ENCODE results near the gene RNH1.

The RNH1 gene

GRCh38 chr11:454043-454442 is 53.0 kb downstream of the RNH1 start:
- H3K9me3 Mint-ChIP-seq, result no peaks in the 10 kb centered on the region
- H3K36me3 Mint-ChIP-seq, result peaks cover 28% of the 10 kb centered on the region
- H3K4me1 Mint-ChIP-seq, result peaks cover 58% of the 10 kb centered on the region
- no peak for ATAC-seq
- no peaks in the 10 kb centered on the region for H3K27me3 Mint-ChIP-seq
- no peak overlapping the region for H3K4me3 Mint-ChIP-seq
- peak overlapping the region; percentile 89 for H3K27ac Mint-ChIP-seq

GRCh38 chr11:453564-453963 is 53.5 kb downstream of the RNH1 start:
- Mint-ChIP-seq H3K27me3 (no peaks in the 10 kb centered on the region), H3K9me3 (no peaks in the 10 kb centered on the region), H3K36me3 (peaks cover 28% of the 10 kb centered on the region), H3K4me3 (no peak overlapping the region), H3K27ac (no peak overlapping the region), H3K4me1 (peaks cover 63% of the 10 kb centered on the region)
- ATAC-seq, result no peak

GRCh38 chr11:452916-453527 is 54.0 kb downstream of the RNH1 start:
- H3K9me3 Mint-ChIP-seq, result no peaks in the 10 kb centered on the region
- no peak for ATAC-seq
- peaks cover 68% of the 10 kb centered on the region for H3K4me1 Mint-ChIP-seq
- H3K4me3 Mint-ChIP-seq, result no peak overlapping the region
- peak overlapping the region; percentile 70 for H3K27ac Mint-ChIP-seq
- H3K36me3 Mint-ChIP-seq, result peaks cover 28% of the 10 kb centered on the region
- H3K27me3 Mint-ChIP-seq, result no peaks in the 10 kb centered on the region

- H3K9me3 Mint-ChIP-seq, result no peaks in the 10 kb centered on the region
- H3K27me3 Mint-ChIP-seq, result no peaks in the 10 kb centered on the region
- H3K4me1 Mint-ChIP-seq, result peaks cover 63% of the 10 kb centered on the region
- peaks cover 28% of the 10 kb centered on the region for H3K36me3 Mint-ChIP-seq
- peak overlapping the region; percentile 70 for H3K27ac Mint-ChIP-seq
- no peak for ATAC-seq
- H3K4me3 Mint-ChIP-seq, result no peak overlapping the region
Measured at GRCh38 chr11:452203-452744, 54.8 kb downstream of the RNH1 start.

- peak overlapping the region; percentile 87 for H3K4me3 Mint-ChIP-seq
- H3K27me3 Mint-ChIP-seq, result no peaks in the 10 kb centered on the region
- peaks cover 28% of the 10 kb centered on the region for H3K36me3 Mint-ChIP-seq
- no peaks in the 10 kb centered on the region for H3K9me3 Mint-ChIP-seq
- H3K4me1 Mint-ChIP-seq, result peaks cover 57% of the 10 kb centered on the region
- H3K27ac Mint-ChIP-seq, result peak overlapping the region; percentile 70
- no peak for ATAC-seq
Measured at GRCh38 chr11:451738-452137, 55.3 kb downstream of the RNH1 start.

GRCh38 chr11:450809-451451 is 56.1 kb downstream of the RNH1 start:
- Mint-ChIP-seq H3K36me3 (peaks cover 21% of the 10 kb centered on the region), H3K27me3 (no peaks in the 10 kb centered on the region), H3K4me3 (peak overlapping the region; percentile 87), H3K4me1 (peaks cover 49% of the 10 kb centered on the region), H3K27ac (peak overlapping the region; percentile 70), H3K9me3 (no peaks in the 10 kb centered on the region)
- ATAC-seq, result peak; percentile 51

GRCh38 chr11:449889-450808 is 56.9 kb downstream of the RNH1 start, which contains the start of gene PTDSS2:
Gene PTDSS2, plus strand, starts transcription at chr11:450279. Its CDS starts 177 bp downstream, at chr11:450456.
- H3K4me3 Mint-ChIP-seq, result peak within 1 kb of the TSS; percentile 94
- no peaks in the 10 kb centered on the region for H3K27me3 Mint-ChIP-seq
- H3K9me3 Mint-ChIP-seq, result no peaks in the 10 kb centered on the region
- peaks cover 42% of the 10 kb centered on the region for H3K4me1 Mint-ChIP-seq
- peak; percentile 92 for ATAC-seq
- H3K27ac Mint-ChIP-seq, result peak within 1 kb of the TSS; percentile 88
- H3K36me3 Mint-ChIP-seq, result peaks cover 19% of the 10 kb centered on the region

- peak overlapping the region; percentile 88 for H3K27ac Mint-ChIP-seq
- ATAC-seq, result peak; percentile 79
- peaks cover 5% of the 10 kb centered on the region for H3K36me3 Mint-ChIP-seq
- no peaks in the 10 kb centered on the region for H3K27me3 Mint-ChIP-seq
- no peaks in the 10 kb centered on the region for H3K9me3 Mint-ChIP-seq
- peak overlapping the region; percentile 94 for H3K4me3 Mint-ChIP-seq
- peaks cover 42% of the 10 kb centered on the region for H3K4me1 Mint-ChIP-seq
Measured at GRCh38 chr11:447923-448731, 58.9 kb downstream of the RNH1 start.

GRCh38 chr11:446891-447290 is 60.2 kb downstream of the RNH1 start:
- Mint-ChIP-seq H3K27ac (no peak overlapping the region), H3K4me1 (peaks cover 30% of the 10 kb centered on the region), H3K36me3 (no peaks in the 10 kb centered on the region), H3K4me3 (peak overlapping the region; percentile 33), H3K9me3 (no peaks in the 10 kb centered on the region), H3K27me3 (no peaks in the 10 kb centered on the region)
- no peak for ATAC-seq

GRCh38 chr11:445765-446588 is 61.1 kb downstream of the RNH1 start:
- H3K36me3 Mint-ChIP-seq, result no peaks in the 10 kb centered on the region
- H3K4me1 Mint-ChIP-seq, result peaks cover 25% of the 10 kb centered on the region
- no peaks in the 10 kb centered on the region for H3K27me3 Mint-ChIP-seq
- H3K9me3 Mint-ChIP-seq, result no peaks in the 10 kb centered on the region
- H3K4me3 Mint-ChIP-seq, result no peak overlapping the region
- no peak overlapping the region for H3K27ac Mint-ChIP-seq
- no peak for ATAC-seq
